RWPE1 (cell line): Measurements from ENCODE around the gene CYBC1.

Source experiments
- CTCF ChIA-PET: fragments of 350-600 bp; sonication (Branson Sonifier 250); formaldehyde crosslinking; extraction: SDS; loops from one replicate; lab custom pipeline; 2021; lab: Yijun Ruan, JAX
- POLR2A ChIA-PET: fragments of 400-600 bp; formaldehyde crosslinking; extraction: SDS; loops from one replicate; lab custom pipeline; 2020; ENCODE audit warnings: antibody characterized with exemption; ENCODE audit not compliant: low non-redundant PET; lab: Yijun Ruan, JAX
- DNase-seq: peaks from one replicate; pipeline ENCODE4 v3.0.0; 2012; ENCODE audit warnings: low spot score
- H3K27ac ChIP-seq: fragments of 450-650 bp; 2 replicates; pipeline ENCODE4 v1.5.1; 2017
- TF ChIP-seq, protein P1 (sequence below): fragments of 450-650 bp; conservative IDR thresholded peaks from 2 replicates; pipeline ENCODE4 v1.5.1; 2017; ENCODE audit warnings: low read depth, mild to moderate bottlenecking

CYBC1 gene

GRCh38 chr17:82450357-82451106 lies at the start of gene CYBC1:
TSS of gene CYBC1 (minus strand) at chr17:82450752. CDS start at chr17:82449254, 1,498 bp downstream.
- CTCF ChIA-PET, result interaction anchor here (1.3 kb wide), 1 partner anchor 105 kb away, joined by 3 read pairs; no protein-coding TSS in a partner anchor
- peak within 1 kb of the TSS; percentile 81 for H3K27ac ChIP-seq
- peak; percentile 88 for DNase-seq
- POLR2A ChIA-PET, result no interaction called here
- TF ChIP-seq, protein P1, sequence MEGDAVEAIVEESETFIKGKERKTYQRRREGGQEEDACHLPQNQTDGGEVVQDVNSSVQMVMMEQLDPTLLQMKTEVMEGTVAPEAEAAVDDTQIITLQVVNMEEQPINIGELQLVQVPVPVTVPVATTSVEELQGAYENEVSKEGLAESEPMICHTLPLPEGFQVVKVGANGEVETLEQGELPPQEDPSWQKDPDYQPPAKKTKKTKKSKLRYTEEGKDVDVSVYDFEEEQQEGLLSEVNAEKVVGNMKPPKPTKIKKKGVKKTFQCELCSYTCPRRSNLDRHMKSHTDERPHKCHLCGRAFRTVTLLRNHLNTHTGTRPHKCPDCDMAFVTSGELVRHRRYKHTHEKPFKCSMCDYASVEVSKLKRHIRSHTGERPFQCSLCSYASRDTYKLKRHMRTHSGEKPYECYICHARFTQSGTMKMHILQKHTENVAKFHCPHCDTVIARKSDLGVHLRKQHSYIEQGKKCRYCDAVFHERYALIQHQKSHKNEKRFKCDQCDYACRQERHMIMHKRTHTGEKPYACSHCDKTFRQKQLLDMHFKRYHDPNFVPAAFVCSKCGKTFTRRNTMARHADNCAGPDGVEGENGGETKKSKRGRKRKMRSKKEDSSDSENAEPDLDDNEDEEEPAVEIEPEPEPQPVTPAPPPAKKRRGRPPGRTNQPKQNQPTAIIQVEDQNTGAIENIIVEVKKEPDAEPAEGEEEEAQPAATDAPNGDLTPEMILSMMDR, result no peak

DNA sequence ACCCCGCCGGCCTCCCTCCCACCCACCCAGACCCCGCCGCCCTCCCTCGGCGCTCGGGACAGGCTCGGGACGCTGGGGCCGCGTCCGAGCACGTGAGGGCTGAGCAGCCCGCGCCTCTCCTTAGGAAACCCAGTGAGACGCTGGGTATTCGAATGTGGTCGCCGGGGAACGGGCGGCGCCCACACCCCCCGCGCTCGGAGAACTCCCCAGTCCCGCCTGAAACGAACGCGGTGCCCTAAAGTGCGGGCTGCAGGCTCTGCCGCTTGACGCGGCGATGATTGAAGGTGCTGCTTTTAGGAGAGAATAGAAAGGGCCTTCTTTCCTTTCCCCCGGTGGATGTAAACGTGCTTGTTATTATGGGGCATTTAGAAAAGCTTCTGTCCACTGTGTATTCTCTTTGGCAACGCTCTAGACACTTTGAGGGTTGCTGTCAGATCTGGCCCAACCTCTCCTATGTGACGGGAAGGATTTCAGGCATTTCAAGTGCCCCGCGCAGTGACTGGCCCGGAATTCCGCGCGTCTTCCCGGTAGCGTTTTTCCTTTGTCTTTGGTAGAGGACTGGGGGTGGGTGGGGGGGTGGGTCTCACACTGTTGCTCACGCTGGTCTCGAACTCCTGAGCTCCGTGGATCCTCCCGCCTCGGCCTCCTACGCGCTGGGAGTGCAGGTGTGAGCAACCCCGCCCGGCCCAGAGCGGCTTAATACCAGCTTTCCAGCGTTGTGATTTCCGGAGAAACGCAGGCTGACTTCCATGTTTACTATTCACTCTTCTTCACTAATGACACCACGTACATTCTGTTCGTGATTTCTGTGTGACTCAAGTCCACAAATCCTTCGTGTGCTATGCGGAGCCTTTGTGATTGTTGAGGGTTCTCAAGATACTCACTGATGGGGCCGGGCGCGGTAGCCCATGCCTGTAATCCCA lies 47.2 kb upstream of the CYBC1 start:
- CTCF ChIA-PET, result interaction anchor here (0.6 kb wide), 1 partner anchor 252 kb away, joined by 3 read pairs; no protein-coding TSS in a partner anchor
- TF ChIP-seq, protein P1, result no peak
- peak; percentile 24 for DNase-seq
- POLR2A ChIA-PET, result interaction anchor here (1.2 kb wide), 1 partner anchor 13 kb away, joined by 3 read pairs; no protein-coding TSS in a partner anchor
- peak overlapping the region; percentile 98 for H3K27ac ChIP-seq

DNA sequence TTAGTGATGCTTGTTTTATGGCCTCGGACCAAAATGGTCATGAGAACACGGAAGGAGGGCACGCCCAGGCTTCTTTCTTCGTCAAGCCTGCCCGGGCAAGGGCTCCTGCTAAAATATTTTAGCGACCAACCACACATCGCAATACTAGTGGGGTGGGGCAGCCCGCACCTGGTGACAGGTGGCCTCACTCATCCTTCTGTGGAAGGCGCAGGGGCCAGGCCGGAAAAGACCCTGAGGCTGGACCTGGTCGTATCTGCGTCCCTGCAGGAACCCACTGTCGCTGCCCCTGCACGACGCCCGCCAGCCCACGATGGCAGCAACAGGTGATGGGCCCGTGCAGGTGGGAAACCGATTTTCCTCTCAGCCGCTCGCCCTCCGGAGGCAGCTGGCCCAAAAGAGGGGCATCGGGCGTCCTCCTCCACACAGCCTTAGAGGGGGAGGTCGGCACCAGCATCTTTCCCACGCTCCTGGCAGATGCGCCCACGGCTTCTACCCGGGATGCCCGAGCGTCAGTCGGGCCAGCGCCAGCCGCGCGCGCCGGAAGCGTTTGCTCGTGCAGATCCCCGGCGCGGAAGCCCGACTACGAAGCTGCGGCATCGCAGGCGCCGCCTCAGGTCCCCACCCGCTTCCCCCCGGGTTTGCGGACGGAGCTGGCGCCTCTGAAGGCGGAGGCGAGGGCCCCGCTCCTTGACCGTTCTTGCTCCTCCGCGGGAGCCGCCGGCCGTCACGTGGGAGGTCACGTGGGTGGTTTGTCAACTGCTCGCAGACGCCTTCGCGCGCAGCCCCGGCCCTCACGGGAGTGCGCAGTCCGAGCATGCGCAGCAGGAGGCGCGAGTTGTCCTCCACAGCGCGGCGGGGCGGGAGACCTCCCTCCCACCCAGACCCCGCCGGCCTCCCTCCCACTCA lies 46.2 kb upstream of the CYBC1 start:
- H3K27ac ChIP-seq, result peak overlapping the region; percentile 98
- CTCF ChIA-PET, result interaction anchor here (1.1 kb wide), 1 partner anchor 32 kb away, joined by 4 read pairs; no protein-coding TSS in a partner anchor
- TF ChIP-seq, protein P1, result no peak
- POLR2A ChIA-PET, result interaction anchor here (1.0 to 1.2 kb wide), 2 partner anchors 14 to 30 kb away, joined by 3 to 5 read pairs; no protein-coding TSS in a partner anchor
- DNase-seq, result peak; percentile 90

DNA sequence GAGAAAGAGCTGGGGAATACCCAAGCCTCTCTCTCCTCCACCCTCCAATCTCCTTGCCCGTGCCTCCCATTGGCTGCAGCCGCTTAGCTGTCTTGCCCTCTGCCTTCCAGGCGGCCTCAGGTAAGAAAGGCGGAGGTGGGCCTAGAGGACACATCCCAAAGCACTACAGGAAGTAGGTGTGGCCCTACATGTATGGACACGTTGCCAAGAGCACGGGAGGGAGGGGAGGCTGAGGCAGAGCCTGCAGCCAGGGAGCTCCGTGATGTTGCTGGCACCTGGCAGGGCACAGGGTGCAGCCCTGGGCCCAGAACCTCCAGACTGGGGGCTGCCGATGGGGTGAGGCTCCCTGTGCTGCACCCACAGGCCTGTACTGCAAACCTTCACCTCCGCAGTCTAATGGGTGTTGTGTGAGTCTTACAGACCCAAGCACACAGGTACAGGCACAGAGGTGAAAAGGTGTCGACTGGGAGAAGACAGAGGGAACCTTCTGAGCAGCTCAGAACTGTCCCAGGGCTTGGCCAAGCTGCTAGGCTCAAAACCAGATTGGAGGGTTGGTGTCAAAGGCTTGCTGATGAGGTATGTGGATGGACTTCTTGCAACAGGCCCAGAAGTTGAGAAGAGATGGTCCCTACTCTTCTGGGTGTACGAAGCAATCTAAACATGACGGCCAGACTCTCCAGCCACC lies 45.4 kb upstream of the CYBC1 start:
- POLR2A ChIA-PET, result interaction anchor here (0.7 to 1.2 kb wide), 3 partner anchors 15 to 419 kb away, joined by 3 to 6 read pairs (median 5); no protein-coding TSS in a partner anchor
- TF ChIP-seq, protein P1, result no peak
- H3K27ac ChIP-seq, result peak overlapping the region; percentile 98
- CTCF ChIA-PET, result interaction anchor here (0.6 to 1.1 kb wide), 3 partner anchors 33 to 255 kb away, joined by 4 to 5 read pairs (median 4); no protein-coding TSS in a partner anchor
- peak; percentile 79 for DNase-seq

DNA sequence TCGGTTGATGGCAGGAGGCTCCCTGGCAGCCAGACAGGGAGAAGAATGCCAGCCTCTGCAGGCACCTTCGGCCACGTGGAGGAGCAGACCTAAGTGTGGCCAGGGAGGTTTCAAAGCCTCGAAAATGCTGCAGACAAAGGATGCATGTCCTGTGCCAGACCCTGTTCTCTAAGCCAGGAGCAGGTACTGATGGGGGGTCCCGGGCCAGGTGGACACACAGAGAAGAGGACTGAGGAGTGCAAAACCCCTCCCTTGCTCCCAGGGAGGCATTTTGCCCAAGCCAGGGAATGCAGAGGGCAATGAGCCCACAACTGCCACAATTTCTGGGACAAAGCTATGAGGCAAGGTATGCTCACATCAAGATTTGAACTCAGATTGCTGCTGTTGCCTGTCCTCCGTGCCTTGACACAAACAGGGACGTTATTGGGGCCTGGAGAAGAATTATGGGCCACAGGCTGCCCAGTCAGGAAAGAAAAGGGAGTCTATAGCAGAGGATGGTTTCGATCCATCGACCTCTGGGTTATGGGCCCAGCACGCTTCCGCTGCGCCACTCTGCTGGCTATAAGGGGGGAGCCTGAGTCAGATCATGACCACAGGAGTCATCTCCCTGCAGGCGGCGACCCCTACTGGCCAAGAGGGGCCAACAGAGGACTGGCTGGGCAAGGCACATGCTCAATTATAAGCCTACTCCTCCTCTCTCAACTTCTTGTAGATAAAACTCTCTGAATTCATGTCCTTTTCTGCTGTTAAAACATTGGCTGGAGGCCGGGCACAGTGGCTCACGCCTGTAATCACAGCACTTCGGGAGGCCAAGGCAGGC lies 43.9 kb upstream of the CYBC1 start:
- peak overlapping the region; percentile 98 for H3K27ac ChIP-seq
- peak; percentile 86 for DNase-seq
- ChIA-PET CTCF (interaction anchor here (0.5 kb wide), 1 partner anchor 32 kb away, joined by 3 read pairs; no protein-coding TSS in a partner anchor), POLR2A (interaction anchor here (0.6 to 0.7 kb wide), 3 partner anchors 27 to 52 kb away, joined by 3 to 9 read pairs (median 7); no protein-coding TSS in a partner anchor)
- TF ChIP-seq, protein P1, result peak; percentile 76
